Measurements from ENCODE around the gene ZBTB20. TPM values are rescaled to one million over a fixed set of nuclear protein-coding genes. Genes with fewer than 3 reads are reported as not detected.

ZBTB20 gene
- total RNA-seq, 1 donor from 2014 or later: 19.1 TPM

- H3K27me3 Mint-ChIP-seq (ENCODE audit: unreplicated experiment): peaks cover 8% of the 10 kb centered on the region
- no peaks in the 10 kb centered on the region for H3K36me3 Mint-ChIP-seq (ENCODE audit: unreplicated experiment)
- no peak overlapping the region for H3K4me3 Mint-ChIP-seq (ENCODE audit: unreplicated experiment)
- TF ChIP-seq, protein P1, sequence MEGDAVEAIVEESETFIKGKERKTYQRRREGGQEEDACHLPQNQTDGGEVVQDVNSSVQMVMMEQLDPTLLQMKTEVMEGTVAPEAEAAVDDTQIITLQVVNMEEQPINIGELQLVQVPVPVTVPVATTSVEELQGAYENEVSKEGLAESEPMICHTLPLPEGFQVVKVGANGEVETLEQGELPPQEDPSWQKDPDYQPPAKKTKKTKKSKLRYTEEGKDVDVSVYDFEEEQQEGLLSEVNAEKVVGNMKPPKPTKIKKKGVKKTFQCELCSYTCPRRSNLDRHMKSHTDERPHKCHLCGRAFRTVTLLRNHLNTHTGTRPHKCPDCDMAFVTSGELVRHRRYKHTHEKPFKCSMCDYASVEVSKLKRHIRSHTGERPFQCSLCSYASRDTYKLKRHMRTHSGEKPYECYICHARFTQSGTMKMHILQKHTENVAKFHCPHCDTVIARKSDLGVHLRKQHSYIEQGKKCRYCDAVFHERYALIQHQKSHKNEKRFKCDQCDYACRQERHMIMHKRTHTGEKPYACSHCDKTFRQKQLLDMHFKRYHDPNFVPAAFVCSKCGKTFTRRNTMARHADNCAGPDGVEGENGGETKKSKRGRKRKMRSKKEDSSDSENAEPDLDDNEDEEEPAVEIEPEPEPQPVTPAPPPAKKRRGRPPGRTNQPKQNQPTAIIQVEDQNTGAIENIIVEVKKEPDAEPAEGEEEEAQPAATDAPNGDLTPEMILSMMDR (IDR thresholded peaks at IDR 0.05): no peak
- H3K9me3 Mint-ChIP-seq (ENCODE audit: unreplicated experiment): no peaks in the 10 kb centered on the region
- no peaks in the 10 kb centered on the region for H3K4me1 Mint-ChIP-seq (ENCODE audit: unreplicated experiment)
- H3K27ac Mint-ChIP-seq (ENCODE audit: unreplicated experiment): no peak overlapping the region
- DNase-seq (ENCODE audit: extremely low spot score, unreplicated experiment): no peak
Observed at GRCh38 chr3:114428044-114428595, 719.0 kb downstream of the ZBTB20 start.

GRCh38 chr3:114427285-114428043 lies 719.6 kb downstream of the ZBTB20 start:
- H3K36me3 Mint-ChIP-seq (ENCODE audit: unreplicated experiment): no peaks in the 10 kb centered on the region
- H3K27me3 Mint-ChIP-seq (ENCODE audit: unreplicated experiment): peaks cover 9% of the 10 kb centered on the region
- H3K4me3 Mint-ChIP-seq (ENCODE audit: unreplicated experiment): no peak overlapping the region
- no peaks in the 10 kb centered on the region for H3K9me3 Mint-ChIP-seq (ENCODE audit: unreplicated experiment)
- H3K4me1 Mint-ChIP-seq (ENCODE audit: unreplicated experiment): no peaks in the 10 kb centered on the region
- DNase-seq (ENCODE audit: extremely low spot score, unreplicated experiment): no peak
- H3K27ac Mint-ChIP-seq (ENCODE audit: unreplicated experiment): no peak overlapping the region
- TF ChIP-seq, protein P1 (IDR thresholded peaks at IDR 0.05): no peak

GRCh38 chr3:114424337-114424736 lies 722.8 kb downstream of the ZBTB20 start:
- Mint-ChIP-seq H3K27ac (ENCODE audit: unreplicated experiment) (no peak overlapping the region), H3K4me1 (ENCODE audit: unreplicated experiment) (no peaks in the 10 kb centered on the region), H3K27me3 (ENCODE audit: unreplicated experiment) (peaks cover 15% of the 10 kb centered on the region), H3K4me3 (ENCODE audit: unreplicated experiment) (no peak overlapping the region), H3K9me3 (ENCODE audit: unreplicated experiment) (no peaks in the 10 kb centered on the region), H3K36me3 (ENCODE audit: unreplicated experiment) (no peaks in the 10 kb centered on the region)
- DNase-seq (ENCODE audit: extremely low spot score, unreplicated experiment): no peak
- TF ChIP-seq, protein P1 (IDR thresholded peaks at IDR 0.05): no peak

DNA sequence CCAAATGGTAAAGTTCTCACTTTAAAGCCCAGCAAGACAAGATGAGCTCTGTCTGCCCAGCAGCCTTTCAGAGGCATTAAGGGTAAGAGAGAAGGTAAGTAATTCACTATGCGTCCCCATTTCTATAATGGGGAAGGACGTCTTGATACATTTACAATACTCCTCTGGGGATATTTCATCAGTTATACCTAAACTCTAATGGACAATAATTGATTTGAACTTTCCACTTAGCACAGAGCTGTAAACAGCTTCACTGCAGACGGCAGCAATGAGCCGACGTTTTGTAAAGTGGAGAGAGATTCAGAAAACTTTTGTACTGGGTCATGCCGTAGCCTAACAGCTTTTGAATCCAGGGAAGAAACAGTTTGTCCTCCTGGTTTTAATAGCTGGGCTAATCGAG lies 725.9 kb downstream of the ZBTB20 start:
- Mint-ChIP-seq H3K4me1 (ENCODE audit: unreplicated experiment) (peaks cover 11% of the 10 kb centered on the region), H3K36me3 (ENCODE audit: unreplicated experiment) (no peaks in the 10 kb centered on the region), H3K27me3 (ENCODE audit: unreplicated experiment) (peaks cover 15% of the 10 kb centered on the region), H3K4me3 (ENCODE audit: unreplicated experiment) (no peak overlapping the region), H3K9me3 (ENCODE audit: unreplicated experiment) (no peaks in the 10 kb centered on the region), H3K27ac (ENCODE audit: unreplicated experiment) (no peak overlapping the region)
- DNase-seq (ENCODE audit: extremely low spot score, unreplicated experiment): no peak
- TF ChIP-seq, protein P1 (IDR thresholded peaks at IDR 0.05): no peak

DNA sequence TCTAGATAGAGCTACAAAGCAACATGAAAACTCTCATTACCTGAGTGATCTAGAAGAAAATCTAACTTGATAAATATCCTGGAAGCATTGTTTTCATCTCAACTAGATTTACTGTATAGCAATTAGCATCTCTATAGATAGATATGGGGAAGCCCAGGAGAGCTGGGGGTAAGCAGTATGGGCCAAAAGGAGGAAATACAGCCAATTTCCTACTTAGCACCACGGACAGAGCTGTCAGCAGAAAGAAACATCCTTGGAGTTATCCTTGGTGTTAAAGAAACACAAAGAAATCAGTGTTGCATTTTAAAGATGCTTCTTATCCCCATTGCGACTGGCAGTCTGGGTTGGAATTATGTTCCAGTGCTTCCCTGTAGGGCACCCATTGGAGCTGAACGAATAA lies 727.0 kb downstream of the ZBTB20 start:
- Mint-ChIP-seq H3K4me1 (ENCODE audit: unreplicated experiment) (peaks cover 11% of the 10 kb centered on the region), H3K9me3 (ENCODE audit: unreplicated experiment) (no peaks in the 10 kb centered on the region), H3K27ac (ENCODE audit: unreplicated experiment) (no peak overlapping the region), H3K27me3 (ENCODE audit: unreplicated experiment) (peaks cover 10% of the 10 kb centered on the region), H3K4me3 (ENCODE audit: unreplicated experiment) (no peak overlapping the region), H3K36me3 (ENCODE audit: unreplicated experiment) (no peaks in the 10 kb centered on the region)
- DNase-seq (ENCODE audit: extremely low spot score, unreplicated experiment): no peak
- TF ChIP-seq, protein P1 (IDR thresholded peaks at IDR 0.05): no peak
